HG03565 (cell line): ENCODE data around the gene HCFC2.
"Not testable (repeated sequence)": the region's sequence is repeated elsewhere in the genome, so short reads cannot be mapped to it uniquely, and the experiment has no call there.

Experiments
- ATAC-seq: cut with Tn5 transposase; IDR thresholded peaks from one replicate; pipeline ENCODE4 v1.9.1; 2021; ENCODE audit warnings: mild to moderate bottlenecking, moderate library complexity; ENCODE audit not compliant: unreplicated experiment

HCFC2 gene

DNA sequence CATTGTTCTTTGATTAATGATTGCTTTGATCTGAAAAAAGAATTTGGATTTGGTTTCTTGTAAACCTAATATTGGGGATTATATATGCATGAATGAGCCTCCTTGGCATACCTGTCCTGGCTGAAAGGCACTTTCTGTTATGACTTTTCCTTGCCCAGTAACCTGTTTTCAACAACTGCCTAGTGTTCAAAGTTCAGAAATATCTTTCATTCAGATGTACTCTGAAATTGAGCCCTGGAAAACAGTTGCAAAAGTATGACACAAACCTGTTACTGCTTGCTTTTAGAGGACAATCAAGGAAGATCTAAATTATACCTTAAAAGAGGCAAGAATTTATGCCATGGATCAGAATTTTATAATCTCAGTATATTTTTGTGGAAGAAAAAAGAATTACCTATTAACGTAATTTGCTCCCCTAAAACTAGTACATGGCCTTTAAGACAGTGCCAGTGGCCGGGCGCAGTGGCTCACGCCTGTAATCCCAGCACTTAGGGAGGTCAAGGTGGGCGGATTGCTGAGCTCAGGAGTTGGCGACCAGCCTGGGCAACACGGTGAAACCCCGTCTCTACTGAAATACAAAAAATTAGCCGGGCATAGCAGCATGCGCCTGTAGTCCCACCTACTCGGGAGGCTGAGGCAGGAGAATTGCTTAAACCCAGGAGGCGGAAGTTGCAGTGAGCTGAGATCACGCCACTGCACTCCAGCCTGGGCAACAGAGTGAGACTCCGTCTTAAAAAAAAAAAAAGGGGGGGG, 50.7 kb downstream of the HCFC2 start:
- ATAC-seq, result not testable (repeated sequence)

DNA sequence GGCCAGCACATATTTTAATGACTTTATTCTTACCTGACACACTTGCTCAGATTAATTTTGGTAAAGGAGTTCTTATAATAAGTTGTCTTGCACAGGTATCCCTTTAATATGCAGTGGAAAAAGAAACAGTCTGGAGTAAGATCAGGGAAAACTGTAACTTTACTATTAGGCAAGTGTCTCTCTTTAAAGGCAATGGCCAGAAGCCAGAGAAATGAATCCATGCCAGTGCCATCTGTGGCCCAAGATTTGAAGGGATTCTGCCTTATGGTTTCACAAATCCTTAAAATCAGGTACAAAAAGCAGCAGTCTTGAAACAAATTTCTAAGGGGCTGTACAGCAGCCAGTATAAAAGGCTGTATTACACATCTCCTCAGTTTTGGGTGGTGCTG, 51.2 kb downstream of the HCFC2 start:
- no peak for ATAC-seq

DNA sequence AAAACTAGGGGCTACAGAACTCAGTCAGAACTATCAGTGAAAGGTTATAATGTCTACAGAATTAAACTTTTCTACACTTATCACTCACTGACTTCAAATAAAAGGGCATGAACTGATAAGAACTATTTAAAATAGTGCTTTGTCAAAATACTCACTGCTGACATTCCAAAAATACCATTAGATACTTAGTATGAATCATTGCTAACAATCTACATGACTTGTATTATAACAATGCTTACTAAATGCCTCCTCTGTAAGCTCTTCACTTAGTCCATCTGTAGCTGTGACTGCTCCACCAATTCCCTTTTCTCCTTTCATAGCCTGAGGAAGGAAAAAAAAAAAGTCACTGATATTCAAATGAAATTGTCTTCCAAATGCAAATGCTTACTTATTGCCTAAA, 56.7 kb downstream of the HCFC2 start:
- ATAC-seq, result no peak

DNA sequence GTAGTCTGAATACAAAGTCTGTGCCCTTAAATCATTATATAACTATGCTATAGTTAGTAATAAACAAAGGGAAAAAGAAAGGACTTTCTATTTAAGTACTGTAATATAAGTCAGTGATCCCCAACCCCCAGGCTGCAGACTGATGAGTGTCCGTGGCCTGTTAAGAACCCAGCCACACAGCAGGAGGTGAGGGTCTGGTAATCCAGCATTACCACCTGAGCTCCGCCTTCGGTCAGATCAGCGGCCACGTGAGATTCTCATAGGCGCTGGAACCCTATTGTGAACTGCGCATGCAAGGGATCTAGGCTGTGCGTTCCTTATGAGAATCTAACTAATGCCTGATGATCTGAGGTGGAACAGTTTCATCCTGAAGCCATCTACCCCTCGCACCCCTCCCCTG, 58.0 kb downstream of the HCFC2 start:
- no peak for ATAC-seq

DNA sequence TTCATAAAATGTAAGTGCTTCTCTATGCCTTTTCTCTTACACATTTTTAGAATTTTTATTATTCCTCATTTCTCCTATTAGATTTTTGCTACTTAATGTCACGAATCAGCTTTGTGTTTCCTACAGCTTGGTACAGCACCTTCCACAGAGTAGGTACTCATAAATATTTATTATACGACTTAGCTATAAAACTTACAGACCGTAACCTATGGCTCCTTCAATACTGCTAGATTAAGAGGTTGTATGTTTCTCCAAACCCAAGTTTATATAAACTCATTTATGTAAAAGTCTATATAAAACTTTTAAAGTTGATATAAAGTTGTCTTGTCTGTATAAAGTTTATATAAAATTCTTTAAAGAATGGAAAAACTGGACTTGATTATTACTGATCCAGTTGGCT, 62.2 kb downstream of the HCFC2 start:
- no peak for ATAC-seq

DNA sequence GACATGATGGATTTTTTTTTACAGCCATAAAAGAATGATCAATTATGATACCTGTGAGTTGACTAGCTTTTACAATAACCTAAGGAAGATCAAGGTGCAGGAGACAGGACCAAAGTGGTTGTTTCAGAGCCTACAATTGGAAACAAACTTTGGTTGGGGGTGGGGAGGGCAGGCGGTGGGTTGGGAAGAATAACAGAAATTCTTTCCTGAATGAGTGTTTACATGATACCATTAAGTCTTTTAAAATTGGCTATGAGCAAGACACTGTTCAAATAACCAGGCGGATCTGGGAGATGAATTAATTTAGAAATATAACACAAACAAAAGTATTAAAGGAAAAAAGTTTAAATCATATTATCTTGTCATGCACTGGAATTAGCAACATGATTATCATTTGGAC, 66.4 kb downstream of the HCFC2 start:
- ATAC-seq, result no peak

DNA sequence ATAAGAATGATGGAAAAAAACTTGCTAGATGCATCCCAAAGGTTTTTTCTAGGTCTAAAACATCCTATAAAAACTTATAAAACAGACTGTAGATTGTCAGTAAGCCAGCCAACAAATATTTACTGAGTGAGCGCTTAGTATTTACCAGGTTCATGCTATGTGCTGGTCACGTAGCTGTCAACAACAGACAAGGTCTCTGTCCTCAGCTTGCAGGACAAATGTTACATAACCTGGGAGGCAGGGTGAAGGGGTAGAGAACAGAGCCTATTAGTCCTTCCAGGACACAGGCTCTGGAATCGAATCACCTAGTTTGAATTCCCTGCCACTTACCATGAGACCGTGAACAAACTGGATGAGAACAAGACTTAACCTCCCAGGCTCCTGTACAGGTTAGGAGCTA, 67.3 kb downstream of the HCFC2 start:
- no peak for ATAC-seq

DNA sequence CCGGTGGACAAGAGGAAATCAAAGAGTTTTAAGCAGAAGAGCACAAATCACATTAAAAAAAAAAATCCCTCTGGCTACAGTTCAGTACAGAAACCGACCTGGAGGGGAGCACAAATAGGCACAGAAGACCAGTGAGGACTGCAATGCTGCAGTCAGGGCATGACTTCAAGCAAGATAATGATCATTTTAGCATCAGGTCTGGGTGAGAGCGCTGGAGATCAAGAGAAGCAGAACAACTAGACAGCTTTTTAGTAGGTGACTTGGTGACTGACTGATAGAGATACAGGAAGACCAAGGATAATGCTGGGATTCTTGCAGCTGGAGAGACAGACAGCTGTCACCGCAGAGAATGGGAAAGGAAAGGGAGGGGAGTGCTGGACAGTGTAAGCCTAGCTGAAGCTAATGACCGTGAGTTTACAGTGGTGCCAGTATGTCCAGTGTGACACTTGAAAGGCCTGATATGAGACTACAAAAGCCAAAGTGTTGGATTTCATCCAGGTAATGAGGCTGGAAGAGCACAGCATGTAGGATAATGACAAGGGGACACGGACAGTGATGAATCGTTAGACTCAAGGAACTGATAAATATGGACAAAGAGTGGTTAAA, 68.1 kb downstream of the HCFC2 start:
- no peak for ATAC-seq

DNA sequence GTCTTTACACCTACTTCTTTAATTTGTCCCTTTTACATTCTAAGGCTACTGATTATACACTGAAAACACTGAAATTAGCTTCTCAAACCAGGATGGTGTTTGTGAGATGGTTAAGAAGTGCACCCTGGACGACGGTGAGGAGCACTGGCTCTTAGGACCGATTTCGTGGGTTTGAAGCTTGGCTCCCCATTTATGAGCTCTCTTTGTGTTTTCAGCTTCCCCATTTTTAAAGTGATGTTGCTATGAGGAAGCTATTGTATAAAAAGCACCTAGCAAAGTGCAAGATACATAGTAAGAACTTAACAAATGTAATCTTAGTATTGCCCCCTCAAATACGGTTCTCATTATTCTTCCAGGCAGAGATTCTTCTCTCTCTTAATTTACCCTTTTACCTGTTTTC, 69.0 kb downstream of the HCFC2 start:
- ATAC-seq, result no peak

DNA sequence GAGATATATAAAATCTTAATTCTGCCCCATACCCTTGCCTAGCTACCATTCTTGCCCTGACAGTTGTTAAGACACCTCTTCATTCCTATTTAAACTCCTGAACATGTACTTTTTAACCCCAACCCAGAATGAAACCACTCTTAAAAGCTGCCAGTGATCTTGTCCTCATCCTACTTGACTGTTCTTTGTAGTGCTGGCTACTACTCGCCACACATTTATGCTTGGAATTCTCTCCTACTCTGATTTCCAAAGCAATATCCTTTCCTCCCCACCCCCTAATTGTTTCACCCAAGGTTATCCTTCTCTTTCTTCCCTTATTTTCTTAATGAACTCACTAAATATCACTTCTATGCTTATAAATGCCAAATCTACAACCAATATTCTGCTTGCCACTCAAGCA, 69.5 kb downstream of the HCFC2 start:
- ATAC-seq, result no peak

DNA sequence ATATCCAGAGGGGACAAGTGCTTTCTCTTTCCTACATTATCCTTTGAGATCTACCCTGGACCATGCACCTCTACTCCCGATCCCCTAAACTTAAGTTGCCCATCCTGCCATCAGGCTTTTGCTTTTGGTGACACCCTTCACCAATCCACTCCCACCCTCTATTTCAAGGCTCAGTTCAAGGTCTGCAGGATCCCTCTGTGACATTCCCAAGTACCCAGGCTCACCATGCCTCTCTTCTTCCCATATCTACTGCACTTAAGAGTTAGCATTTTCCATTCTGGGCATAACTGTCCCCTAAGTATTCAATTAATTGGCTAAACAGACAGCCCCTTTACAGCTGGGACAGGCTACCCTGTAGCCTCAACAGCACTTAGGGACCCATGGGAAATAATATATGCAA, 70.6 kb downstream of the HCFC2 start:
- ATAC-seq, result no peak

DNA sequence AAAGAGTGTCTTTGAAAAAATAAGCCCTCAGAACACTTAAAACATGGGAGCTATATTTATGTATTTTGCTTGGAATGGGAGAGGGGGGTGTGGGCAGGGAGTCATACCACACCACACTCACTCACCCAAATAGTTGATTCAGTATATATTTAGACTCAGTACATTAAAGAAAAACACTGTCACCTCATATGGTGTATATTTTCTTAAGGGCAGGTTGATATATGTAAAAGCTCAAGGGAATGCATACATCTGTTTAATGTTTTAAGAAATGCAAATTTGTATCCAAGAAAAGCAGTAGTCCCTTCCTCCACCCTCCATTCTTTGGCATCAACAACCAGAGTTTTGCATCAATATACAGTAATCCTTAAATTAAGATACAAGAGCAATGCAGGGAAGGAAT, 72.2 kb downstream of the HCFC2 start:
- ATAC-seq, result no peak

DNA sequence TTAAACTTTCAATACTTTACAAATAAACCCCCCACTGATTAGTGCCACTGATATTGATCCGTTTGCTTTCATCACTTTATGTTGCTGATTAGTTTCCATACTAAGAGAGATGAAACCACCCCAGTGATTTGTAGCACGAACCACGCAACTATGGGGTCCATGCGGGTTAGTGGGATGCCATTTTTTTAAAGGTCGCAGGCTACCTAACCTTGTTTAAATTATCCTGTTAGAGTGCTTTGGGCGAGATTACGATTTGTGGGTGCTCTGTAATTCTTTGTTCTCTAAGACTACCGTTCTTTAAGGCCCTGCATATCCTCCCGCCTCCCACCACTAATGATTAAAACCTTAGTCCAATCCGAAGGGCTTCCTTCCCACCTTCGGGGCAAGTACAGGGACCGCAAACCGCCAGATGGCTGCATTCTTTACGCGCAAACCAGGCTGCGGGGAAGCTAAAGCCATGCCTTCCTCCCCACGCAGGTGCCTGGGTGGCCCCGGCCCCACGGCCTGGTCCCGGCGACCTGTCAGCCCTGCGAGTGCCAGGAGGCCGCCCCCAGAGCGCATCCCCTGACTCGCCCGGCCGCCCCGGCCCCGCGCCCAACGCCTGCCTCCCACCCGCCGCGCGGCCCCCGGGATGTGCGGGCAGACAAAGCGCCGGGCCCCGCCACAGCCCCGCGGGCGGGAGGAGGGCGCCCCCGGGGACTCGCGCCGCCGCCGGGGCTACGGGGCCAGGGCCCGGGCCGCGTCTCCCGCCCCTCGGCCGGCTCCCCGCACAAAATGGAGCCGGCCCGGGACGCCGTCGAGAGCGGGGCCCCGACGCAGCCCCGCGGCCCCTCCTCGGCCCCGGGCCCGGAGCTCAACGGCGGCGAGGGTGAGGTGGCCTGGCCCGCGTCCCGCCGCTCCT, 72.9 kb downstream of the HCFC2 start:
- ATAC-seq, result peak; percentile 10

DNA sequence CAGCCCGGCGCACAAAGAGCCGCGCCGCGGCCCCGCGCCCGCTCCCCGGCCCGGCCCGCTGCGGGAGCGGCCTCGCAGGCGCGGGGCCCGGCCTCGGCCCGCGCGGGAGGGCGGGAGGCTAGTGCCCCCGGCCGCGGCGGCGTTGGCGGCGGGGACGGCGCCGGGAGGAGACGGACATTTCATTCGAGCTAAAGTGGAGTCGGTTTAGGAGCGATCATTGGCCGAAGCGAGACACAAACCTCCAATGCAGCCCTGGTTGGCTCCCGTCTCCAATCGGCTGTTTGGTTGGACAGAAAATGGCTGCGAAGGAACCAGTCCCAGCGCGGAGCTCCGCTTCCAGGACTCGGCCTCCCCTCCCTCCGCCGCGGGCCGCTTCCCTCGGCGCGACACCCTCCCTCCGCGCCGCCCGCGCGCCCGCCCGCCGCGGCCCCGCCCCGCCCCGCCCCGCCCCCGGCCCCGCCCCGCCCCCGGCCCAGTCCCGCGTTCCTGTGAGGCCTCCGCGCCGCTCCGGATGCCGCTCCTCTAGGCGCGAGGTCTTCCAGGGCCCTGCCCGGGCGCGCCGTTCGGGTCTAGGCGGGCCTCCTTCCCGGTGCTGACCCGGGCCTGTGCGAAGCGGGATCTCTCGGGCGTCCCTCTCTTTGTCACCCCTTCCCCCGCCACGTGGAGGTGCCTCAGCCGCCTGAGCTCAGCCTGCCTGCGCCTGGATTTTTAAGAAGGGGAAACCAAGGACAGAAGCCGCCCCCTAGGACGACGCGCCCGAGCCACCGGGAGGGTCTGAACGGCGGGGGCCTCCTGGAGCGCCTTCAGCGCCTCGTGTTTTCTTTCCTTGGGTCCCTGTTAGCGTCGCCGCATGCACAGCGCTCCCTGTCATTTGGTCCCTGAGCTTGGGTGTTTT, 73.8 kb downstream of the HCFC2 start, which contains the start of gene NFYB:
Gene NFYB, minus strand, starts transcription at position 309 of the 895 bp plus-strand sequence. CDS start 2,757 bp downstream, outside the sequence.
- peak; percentile 89 for ATAC-seq

DNA sequence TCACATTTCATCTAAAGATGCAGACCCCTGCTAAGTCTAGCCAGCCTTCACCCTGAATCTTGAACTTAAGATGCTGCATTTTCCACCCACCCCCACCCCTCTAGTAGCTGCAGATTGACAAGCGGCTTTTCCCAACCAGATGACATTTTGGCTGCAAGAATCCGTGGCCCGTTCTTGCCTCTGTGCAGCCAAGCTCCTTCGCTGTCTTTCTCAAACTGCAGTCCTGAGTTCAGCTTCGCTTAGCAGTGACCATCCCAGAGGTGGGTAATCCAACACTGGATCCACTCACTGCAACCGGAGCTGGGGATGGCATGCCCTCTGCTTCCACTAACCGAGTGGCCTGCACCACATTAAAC, 74.4 kb downstream of the HCFC2 start:
- ATAC-seq, result no peak

DNA sequence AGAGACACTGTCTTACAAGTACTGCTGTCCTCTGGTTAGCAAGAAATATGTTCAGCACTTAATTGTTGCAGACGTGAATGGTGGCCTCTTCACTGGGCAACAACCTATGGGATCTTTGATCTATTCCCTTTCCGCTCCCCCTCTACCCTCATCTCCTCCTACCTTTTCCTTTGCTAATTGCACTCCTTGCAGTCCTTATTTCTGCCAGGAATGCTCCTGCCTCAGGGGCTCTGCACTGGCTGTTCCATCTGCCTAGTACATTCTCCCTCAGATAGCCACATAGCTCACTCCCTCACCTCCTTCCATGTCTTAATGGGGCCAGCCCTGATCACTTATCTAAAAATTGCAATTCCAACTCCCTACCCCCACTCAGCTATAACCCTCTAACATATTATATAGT, 78.2 kb downstream of the HCFC2 start:
- no peak for ATAC-seq

DNA sequence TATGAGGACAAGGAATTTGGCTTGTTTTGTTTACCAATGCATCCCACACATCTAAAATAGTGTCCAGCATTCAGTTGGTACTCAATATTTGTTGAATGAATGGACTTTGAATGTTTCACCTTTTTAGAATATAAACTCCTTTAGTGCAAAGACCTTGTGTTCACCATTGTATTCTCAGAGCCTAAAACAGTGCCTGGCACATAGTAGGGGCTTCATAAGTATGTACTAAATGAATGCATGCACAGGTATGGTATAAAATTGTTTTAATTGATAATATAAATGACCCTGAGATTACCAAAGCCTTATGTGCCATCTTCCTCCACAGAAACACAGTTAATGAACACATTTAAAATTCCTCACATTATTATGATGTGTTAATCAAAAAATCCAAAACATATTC, 78.7 kb downstream of the HCFC2 start:
- ATAC-seq, result no peak

DNA sequence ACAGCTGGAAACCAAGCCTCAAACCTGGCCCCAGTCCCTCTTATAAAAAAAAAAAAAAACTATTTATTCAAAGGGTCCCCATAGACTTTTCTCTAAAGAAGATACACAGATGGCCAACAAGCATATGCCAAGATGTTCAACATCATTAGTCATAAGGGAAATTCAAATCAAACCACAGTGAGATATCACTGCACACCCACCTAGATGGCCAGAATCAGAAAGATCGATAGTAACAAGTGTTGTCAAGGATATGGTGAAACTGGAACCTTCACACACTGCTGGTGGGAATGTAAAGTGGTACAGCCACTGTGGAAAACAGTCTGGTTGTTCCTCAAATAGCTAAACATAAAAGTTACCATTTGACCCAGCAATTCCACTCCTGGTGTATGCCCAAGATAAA, 79.6 kb downstream of the HCFC2 start:
- ATAC-seq, result no peak

DNA sequence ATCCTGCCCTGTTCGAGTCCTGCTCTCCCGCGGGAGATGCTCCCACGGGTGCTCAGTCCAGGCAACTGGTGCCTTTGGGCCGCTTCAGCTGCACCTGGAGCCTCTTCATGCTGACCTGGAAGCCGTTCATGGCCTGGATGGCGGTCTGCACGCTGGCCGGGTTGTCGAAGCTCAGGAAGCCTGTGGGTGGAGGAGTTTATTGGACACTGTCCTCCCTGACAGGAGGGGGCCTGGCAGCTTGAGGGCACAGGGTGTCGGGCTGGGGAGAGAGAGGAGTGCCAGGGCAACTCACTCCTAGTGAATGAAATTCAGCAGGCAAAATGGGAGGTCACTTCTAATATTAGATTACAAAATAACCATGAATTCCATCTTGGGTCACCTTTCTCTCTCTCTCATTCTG, 83.0 kb downstream of the HCFC2 start:
- no peak for ATAC-seq

DNA sequence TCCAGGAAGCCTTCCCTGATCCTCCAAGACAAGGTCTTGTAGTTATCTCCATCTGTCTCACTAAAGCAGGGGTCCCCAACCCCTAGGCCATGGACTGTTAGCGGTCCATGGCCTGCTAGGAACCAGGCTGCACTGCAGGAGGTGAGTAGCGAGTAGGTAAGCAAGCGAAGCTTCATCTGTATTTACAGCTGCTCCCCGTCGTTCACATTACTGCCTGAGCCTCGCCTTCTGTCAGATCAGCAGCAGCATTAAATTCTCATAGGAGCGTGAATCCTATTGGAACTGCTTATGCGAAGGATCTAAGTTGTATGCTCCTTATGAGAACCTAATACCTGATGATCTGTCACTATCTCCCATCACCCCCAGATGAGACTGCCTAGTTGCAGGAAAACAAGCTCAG, 86.1 kb downstream of the HCFC2 start:
- no peak for ATAC-seq

DNA sequence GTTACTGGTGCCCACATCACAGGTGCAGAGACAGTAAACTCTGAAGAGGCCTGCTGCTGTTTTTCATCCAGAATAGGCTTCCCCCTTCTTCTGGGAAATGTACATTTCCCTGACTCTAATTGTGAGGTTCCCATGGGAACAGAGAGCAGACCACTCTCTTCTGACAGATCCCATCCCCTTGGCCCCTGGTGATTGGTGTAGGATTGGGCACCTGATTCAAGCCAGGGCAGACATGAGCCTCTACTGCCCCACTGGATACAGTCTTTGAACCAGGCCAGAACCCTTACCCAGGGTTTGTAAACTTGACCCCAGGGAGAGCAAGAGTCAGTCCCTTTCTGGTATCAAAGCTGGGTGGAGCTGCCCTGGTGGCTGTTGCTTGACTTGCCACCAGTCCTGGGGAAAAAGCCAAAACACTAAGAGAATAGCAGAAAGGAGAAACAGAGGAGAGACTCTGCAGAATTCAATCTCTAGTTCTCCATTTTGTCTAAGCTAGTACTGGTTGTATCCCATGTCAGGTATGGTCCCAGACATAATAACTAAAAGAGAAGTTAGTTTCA, 88.4 kb downstream of the HCFC2 start:
- ATAC-seq, result no peak
